K562 (cell line): ENCODE results near the gene CDH12. TPM values are rescaled to one million over a fixed set of nuclear protein-coding genes. Genes with fewer than 3 reads are reported as not detected.

ENCODE experiments used
- ATAC-seq: fragments of 200-7000 bp; cut with Tn5 transposase; 3 replicates; pipeline ENCODE4 v1.9.1; 2020; ENCODE audit warnings: moderate library complexity
- BruUV-seq: library from RNA; stranded (reverse); fragments of 400-500 nt; replicated peaks from 2 replicates; lab custom pipeline; 2021; lab: Mats Ljungman, UMichigan
- CTCF ChIA-PET: fragments of 300-600 bp; formaldehyde crosslinking; extraction: SDS; loops from one replicate; lab custom pipeline; 2021; ENCODE audit warnings: low intra/inter-chr PET ratio; lab: Yijun Ruan, JAX
- POLR2A ChIA-PET: fragments of 300-600, 350-650 bp; sonication (Branson Sonifier 250); formaldehyde crosslinking; extraction: SDS; loops from one replicate; lab custom pipeline; 2021; ENCODE audit warnings: antibody characterized with exemption, inconsistent platforms; lab: Yijun Ruan, JAX
- DNase-seq, 4 experiments: peaks; one replicate each; pipeline versions ENCODE4 v3.0.0 to v3.0.0-alpha.2; 2011 to 2018; ENCODE audit warnings: low spot score in 3 of 4, mixed read lengths in 3 of 4; ENCODE audit errors: extremely low read depth in 1 of 4
- FAIRE-seq: peaks from 2 replicates; lab custom pipeline; 2011; peaks lifted over from hg19 to GRCh38; lab: Jason Lieb, UNC
- H2AFZ ChIP-seq: 2 replicates; pipeline ENCODE4 v1.6.0; 2011; ENCODE audit warnings: low read depth, low read length, control low read depth, inconsistent platforms
- H3K27ac ChIP-seq: fragments of 200-600 bp; 3 replicates; pipeline ENCODE4 v1.8.0; 2011; ENCODE audit warnings: low read depth, mild to moderate bottlenecking, control low read depth, inconsistent platforms, low read length, moderate library complexity, mixed read lengths; ENCODE audit errors: extremely low read depth
- H3K27me3 ChIP-seq, 2 experiments: fragments of 300-600 bp in 1 of 2; 2 replicates in 1 of 2; 3 replicates in 1 of 2; pipeline versions ENCODE4 v1.6.0 to v1.8.0; 2011; ENCODE audit warnings: inconsistent platforms in 2 of 2, low read length in 2 of 2, mild to moderate bottlenecking in 1 of 2, mixed read lengths in 1 of 2, moderate library complexity in 1 of 2; ENCODE audit not compliant: control insufficient read depth in 2 of 2, insufficient read depth in 2 of 2
- H3K36me3 ChIP-seq: fragments of 300-600 bp; 3 replicates; pipeline ENCODE4 v1.8.0; 2011; ENCODE audit warnings: mild to moderate bottlenecking, low read length, inconsistent platforms; ENCODE audit not compliant: control insufficient read depth, insufficient read depth
- H3K4me1 ChIP-seq, 2 experiments: fragments of 200-600 bp in 1 of 2; replicated peaks in 1 of 2; 2 replicates in 1 of 2; 3 replicates in 1 of 2; pipeline versions ENCODE4 v1.5.1 to v1.8.0; 2011; ENCODE audit warnings: inconsistent platforms in 2 of 2, low read length in 2 of 2, mild to moderate bottlenecking in 1 of 2, mixed read lengths in 1 of 2, moderate library complexity in 1 of 2; ENCODE audit not compliant: control insufficient read depth in 2 of 2, insufficient read depth in 2 of 2
- H3K4me2 ChIP-seq: 2 replicates; pipeline ENCODE4 v1.6.1; 2011; ENCODE audit warnings: low read length, control low read depth, inconsistent platforms, mixed read lengths; ENCODE audit not compliant: insufficient read depth
- H3K4me3 ChIP-seq: fragments of 200-600 bp; sonication (generic), shearing (Covaris generic); 2 replicates; pipeline ENCODE4 v1.5.1; 2016; ENCODE audit warnings: control low read depth, inconsistent platforms
- H3K79me2 ChIP-seq: fragments of 200-600 bp; 3 replicates; pipeline ENCODE4 v1.8.0; 2011; ENCODE audit warnings: low read length, inconsistent platforms; ENCODE audit not compliant: control insufficient read depth, insufficient read depth
- H3K9ac ChIP-seq, 2 experiments: 2 replicates each; pipeline versions ENCODE4 v1.6.0 to v1.6.1; 2011; ENCODE audit warnings: low read depth in 2 of 2, low read length in 2 of 2, control low read depth in 1 of 2, inconsistent platforms in 1 of 2, mild to moderate bottlenecking in 1 of 2, mixed read lengths in 1 of 2; ENCODE audit not compliant: insufficient read depth in 1 of 2
- H3K9me1 ChIP-seq: one replicate; pipeline ENCODE4 v1.6.0; 2011; ENCODE audit warnings: inconsistent platforms, mild to moderate bottlenecking, low read length, moderate library complexity; ENCODE audit not compliant: control insufficient read depth, insufficient read depth
- H3K9me3 ChIP-seq: replicated peaks from 2 replicates; pipeline ENCODE4 v1.5.1; 2011; ENCODE audit warnings: low read depth, low read length, inconsistent platforms; ENCODE audit not compliant: control insufficient read depth, insufficient read depth
- H4K20me1 ChIP-seq: replicated peaks from 2 replicates; pipeline ENCODE4 v1.6.1; 2011; ENCODE audit warnings: low read length, inconsistent platforms, mixed read lengths; ENCODE audit not compliant: control insufficient read depth, insufficient read depth
- CBFB ChIP-seq: sonication (generic); formaldehyde crosslinking; IDR thresholded peaks from 2 replicates; pipeline ENCODE4 v1.4.0; 2020; ENCODE audit warnings: mild to moderate bottlenecking, missing genetic modification reagents
- CBX2 ChIP-seq: fragments of 200-600 bp; sonication (generic); IDR thresholded peaks from one replicate; pipeline ENCODE4 v1.6.1; 2012; ENCODE audit warnings: mild to moderate bottlenecking, low read length, inconsistent platforms; ENCODE audit not compliant: insufficient read depth, poor library complexity, severe bottlenecking
- CUX1 ChIP-seq: fragments of 200-800 bp; sonication (Bioruptor generic); IDR thresholded peaks from 2 replicates; pipeline ENCODE4 v1.6.1; 2016; ENCODE audit warnings: missing genetic modification characterization, missing compliant biosample characterization
- ESRRB ChIP-seq: fragments of 250-450 bp; sonication (Bioruptor Pico); IDR thresholded peaks from 2 replicates; pipeline ENCODE4 v1.5.0; 2020; ENCODE audit warnings: mild to moderate bottlenecking, moderate library complexity, borderline replicate concordance
- GTF2E2 ChIP-seq: fragments of 200-800 bp; sonication (Bioruptor generic); IDR thresholded peaks from 2 replicates; pipeline ENCODE4 v1.6.1; 2016; ENCODE audit warnings: missing genetic modification characterization, missing compliant biosample characterization
- NELFE ChIP-seq: IDR thresholded peaks from 2 replicates; pipeline ENCODE4 v1.6.1; 2011; ENCODE audit warnings: mild to moderate bottlenecking; ENCODE audit not compliant: insufficient read depth, insufficient read length
- NFIC ChIP-seq: fragments of 450-650 bp; IDR thresholded peaks from 2 replicates; pipeline ENCODE4 v1.6.1; 2017; ENCODE audit warnings: mild to moderate bottlenecking, inconsistent platforms
- SIX5 ChIP-seq, 2 experiments: IDR thresholded peaks; 2 replicates each; pipeline ENCODE4 v1.6.1; 2011; ENCODE audit warnings: low read length in 2 of 2, borderline replicate concordance in 1 of 2, low read depth in 1 of 2, mild to moderate bottlenecking in 1 of 2, moderate library complexity in 1 of 2; ENCODE audit not compliant: insufficient read depth in 1 of 2
- SMARCA5 ChIP-seq: fragments of 450-650 bp; IDR thresholded peaks from 2 replicates; pipeline ENCODE4 v1.6.1; 2016
- ZNF184 ChIP-seq: sonication (generic); formaldehyde crosslinking; IDR thresholded peaks from 2 replicates; pipeline ENCODE4 v1.5.0; 2020; ENCODE audit warnings: missing genetic modification reagents
- in situ Hi-C: fragments of 300-500 bp; cut with MboI; formaldehyde crosslinking; loops from 4 replicates; pipeline ENCODE4 v1.15.0; 2018; ENCODE audit warnings: inconsistent platforms, mixed read lengths
- intact Hi-C: fragments of 100-400 bp; cut with micrococcal nuclease; formaldehyde crosslinking; loops from 2 replicates; pipeline ENCODE4 v1.14.2; 2022
- polyA plus RNA-seq, 8 experiments: library from polyadenylated mRNA; depleted of rRNA in 4 of 8; stranded (reverse) in 5 of 8; unstranded in 3 of 8; fragments of >200 nt; fragmentation: Nextera tagmentation in 2 of 8; fragmentation: Illumina TruSeq in 1 of 8; extraction: Ambion mirVana in 2 of 8; extraction: Trizol in 1 of 8; gene quantifications; 2 replicates each; pipeline versions ENCODE4 v1.2.1 to v1.2.3, GENCODE V29; 2011 to 2014; ENCODE audit warnings: inconsistent platforms in 1 of 8, missing spikeins in 1 of 8
- total RNA-seq, 7 experiments: library from RNA; depleted of rRNA in 6 of 7; stranded (reverse); fragments of >200 nt in 6 of 7; fragmentation: Illumina TruSeq in 2 of 7; extraction: Trizol in 2 of 7; gene quantifications; 2 replicates each; pipeline versions ENCODE4 v1.2.1 to v1.2.3, GENCODE V29; 2011 to 2021; ENCODE audit warnings: low replicate concordance in 1 of 7
- TF ChIP-seq, protein P1 (sequence below): fragments of 450-650 bp; formaldehyde crosslinking; IDR thresholded peaks from 2 replicates; pipeline ENCODE4 v1.4.0; 2020; ENCODE audit warnings: mild to moderate bottlenecking, moderate library complexity

CDH12 gene
- total and polyA plus RNA-seq, 9 of the 15 experiments (the other 6 are each of a cell fraction or from before 2014, with no cell fraction given), result 0.03 to 1.7 (median 0.37) TPM

GRCh38 chr5:22488427-22488826 is 364.7 kb downstream of the CDH12 start:
- Histone ChIP-seq H3K9me1 (no peaks in the 10 kb centered on the region), H4K20me1 (no peaks in the 10 kb centered on the region)
- no peak for FAIRE-seq
- no peak for TF ChIP-seq NELFE
- no peak for TF ChIP-seq SIX5 (IDR thresholded peaks at IDR 0.05; ENCODE audit: borderline replicate concordance in 1 of 2, insufficient read depth in 1 of 2, low read depth in 1 of 2, low read length in 2 of 2)
- TF ChIP-seq CUX1, result no peak
- TF ChIP-seq ZNF184, result no peak
- no peak for TF ChIP-seq NFIC
- TF ChIP-seq, protein P1, sequence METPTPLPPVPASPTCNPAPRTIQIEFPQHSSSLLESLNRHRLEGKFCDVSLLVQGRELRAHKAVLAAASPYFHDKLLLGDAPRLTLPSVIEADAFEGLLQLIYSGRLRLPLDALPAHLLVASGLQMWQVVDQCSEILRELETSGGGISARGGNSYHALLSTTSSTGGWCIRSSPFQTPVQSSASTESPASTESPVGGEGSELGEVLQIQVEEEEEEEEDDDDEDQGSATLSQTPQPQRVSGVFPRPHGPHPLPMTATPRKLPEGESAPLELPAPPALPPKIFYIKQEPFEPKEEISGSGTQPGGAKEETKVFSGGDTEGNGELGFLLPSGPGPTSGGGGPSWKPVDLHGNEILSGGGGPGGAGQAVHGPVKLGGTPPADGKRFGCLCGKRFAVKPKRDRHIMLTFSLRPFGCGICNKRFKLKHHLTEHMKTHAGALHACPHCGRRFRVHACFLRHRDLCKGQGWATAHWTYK (CRISPR knock-in tag), result no peak
- no peak for TF ChIP-seq CBFB (CRISPR knock-in tag)
- no peak for TF ChIP-seq SMARCA5
- TF ChIP-seq ESRRB (CRISPR knock-in tag), result no peak
- no peak for TF ChIP-seq GTF2E2
- TF ChIP-seq CBX2, result no peak
- TF ChIP-seq, all 486 proteins: peak for 0
- no peak overlapping the region for H3K4me2 ChIP-seq
- H3K79me2 ChIP-seq, result no peaks in the 10 kb centered on the region
- no peak overlapping the region for H3K4me3 ChIP-seq
- intact Hi-C loops (no loop called here), in situ Hi-C loops (no loop called here)
- H2AFZ ChIP-seq, result no peak overlapping the region
- no peaks in the 10 kb centered on the region for H3K36me3 ChIP-seq
- H3K9me3 ChIP-seq, result no peaks in the 10 kb centered on the region; the same call in 1 of the 2 replicates
- ATAC-seq (no peak), DNase-seq (no peak)
- no peak overlapping the region for H3K27ac ChIP-seq
- POLR2A ChIA-PET, result no interaction called here
- no TSS peak for BruUV-seq
- CTCF ChIA-PET, result no interaction called here
- no peak overlapping the region for H3K9ac ChIP-seq
- no peaks in the 10 kb centered on the region for H3K4me1 ChIP-seq
- no peaks in the 10 kb centered on the region for H3K27me3 ChIP-seq
